ENCODE results near the gene APPL2. TPM values are rescaled to one million over a fixed set of nuclear protein-coding genes. Genes with fewer than 3 reads are reported as not detected.

Gene APPL2
- total and polyA plus RNA-seq, 2 of the 13 experiments (the other 11 are each of a cell fraction or from before 2014, with no cell fraction given): 9.9 to 11.1 TPM

- Histone ChIP-seq H3K9me3 (ENCODE audit: low read length) (no peaks in the 10 kb centered on the region), H3K4me2 (ENCODE audit: low read depth, low read length) (no peak overlapping the region), H3K4me3 (replicated peaks in 1 of 3; ENCODE audit: insufficient read depth in 1 of 3, low read depth in 2 of 3, low read length in 3 of 3) (no peak overlapping the region), H3K27me3 (ENCODE audit: control insufficient read depth in 1 of 2, insufficient read depth in 2 of 2, low read length in 2 of 2) (no peaks in the 10 kb centered on the region), H3K4me1 (ENCODE audit: insufficient read depth, low read length) (no peaks in the 10 kb centered on the region), H2AFZ (ENCODE audit: low read length) (no peak overlapping the region), H3K79me2 (ENCODE audit: insufficient read depth, low read length) (no peaks in the 10 kb centered on the region), H4K20me1 (ENCODE audit: insufficient read depth, low read length) (no peaks in the 10 kb centered on the region), H3K36me3 (replicated peaks in 1 of 2; ENCODE audit: control insufficient read depth in 1 of 2, insufficient read depth in 2 of 2, low read length in 2 of 2) (no peaks in the 10 kb centered on the region), H3K9ac (ENCODE audit: insufficient read depth, low read depth, low read length) (no peak overlapping the region), H3K27ac (ENCODE audit: extremely low read length, insufficient read depth, low read length) (no peak overlapping the region)
- ChIA-PET POLR2A (no interaction called here), CTCF (ENCODE audit: low intra/inter-chr PET ratio, low total read pairs) (no interaction called here)
- TF ChIP-seq ZFP82 (CRISPR knock-in tag; IDR thresholded peaks at IDR 0.05; ENCODE audit: borderline replicate concordance): no peak
- TF ChIP-seq FOXO1 (CRISPR knock-in tag; IDR thresholded peaks at IDR 0.05): no peak
- TF ChIP-seq ZEB1 (IDR thresholded peaks at IDR 0.05; ENCODE audit: insufficient replicate concordance, low read depth): no peak
- TF ChIP-seq ZNF782 (CRISPR knock-in tag; IDR thresholded peaks at IDR 0.05; ENCODE audit: borderline replicate concordance): no peak
- TF ChIP-seq HDAC2 (CRISPR knock-in tag; IDR thresholded peaks at IDR 0.05): no peak
- TF ChIP-seq ARNT (IDR thresholded peaks at IDR 0.05): no peak
- no peak for TF ChIP-seq EEA1 (CRISPR knock-in tag; IDR thresholded peaks at IDR 0.05; ENCODE audit: borderline replicate concordance)
- TF ChIP-seq IRX3 (CRISPR knock-in tag; IDR thresholded peaks at IDR 0.05; ENCODE audit: borderline replicate concordance, low read depth): no peak
- TF ChIP-seq, protein P1, sequence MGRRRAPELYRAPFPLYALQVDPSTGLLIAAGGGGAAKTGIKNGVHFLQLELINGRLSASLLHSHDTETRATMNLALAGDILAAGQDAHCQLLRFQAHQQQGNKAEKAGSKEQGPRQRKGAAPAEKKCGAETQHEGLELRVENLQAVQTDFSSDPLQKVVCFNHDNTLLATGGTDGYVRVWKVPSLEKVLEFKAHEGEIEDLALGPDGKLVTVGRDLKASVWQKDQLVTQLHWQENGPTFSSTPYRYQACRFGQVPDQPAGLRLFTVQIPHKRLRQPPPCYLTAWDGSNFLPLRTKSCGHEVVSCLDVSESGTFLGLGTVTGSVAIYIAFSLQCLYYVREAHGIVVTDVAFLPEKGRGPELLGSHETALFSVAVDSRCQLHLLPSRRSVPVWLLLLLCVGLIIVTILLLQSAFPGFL (CRISPR knock-in tag; IDR thresholded peaks at IDR 0.05): no peak
- TF ChIP-seq, protein P2, sequence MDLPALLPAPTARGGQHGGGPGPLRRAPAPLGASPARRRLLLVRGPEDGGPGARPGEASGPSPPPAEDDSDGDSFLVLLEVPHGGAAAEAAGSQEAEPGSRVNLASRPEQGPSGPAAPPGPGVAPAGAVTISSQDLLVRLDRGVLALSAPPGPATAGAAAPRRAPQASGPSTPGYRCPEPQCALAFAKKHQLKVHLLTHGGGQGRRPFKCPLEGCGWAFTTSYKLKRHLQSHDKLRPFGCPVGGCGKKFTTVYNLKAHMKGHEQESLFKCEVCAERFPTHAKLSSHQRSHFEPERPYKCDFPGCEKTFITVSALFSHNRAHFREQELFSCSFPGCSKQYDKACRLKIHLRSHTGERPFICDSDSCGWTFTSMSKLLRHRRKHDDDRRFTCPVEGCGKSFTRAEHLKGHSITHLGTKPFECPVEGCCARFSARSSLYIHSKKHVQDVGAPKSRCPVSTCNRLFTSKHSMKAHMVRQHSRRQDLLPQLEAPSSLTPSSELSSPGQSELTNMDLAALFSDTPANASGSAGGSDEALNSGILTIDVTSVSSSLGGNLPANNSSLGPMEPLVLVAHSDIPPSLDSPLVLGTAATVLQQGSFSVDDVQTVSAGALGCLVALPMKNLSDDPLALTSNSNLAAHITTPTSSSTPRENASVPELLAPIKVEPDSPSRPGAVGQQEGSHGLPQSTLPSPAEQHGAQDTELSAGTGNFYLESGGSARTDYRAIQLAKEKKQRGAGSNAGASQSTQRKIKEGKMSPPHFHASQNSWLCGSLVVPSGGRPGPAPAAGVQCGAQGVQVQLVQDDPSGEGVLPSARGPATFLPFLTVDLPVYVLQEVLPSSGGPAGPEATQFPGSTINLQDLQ (CRISPR knock-in tag; IDR thresholded peaks at IDR 0.05): no peak
- no peak for TF ChIP-seq CERS6 (CRISPR knock-in tag; IDR thresholded peaks at IDR 0.05)
- no peak for TF ChIP-seq ZFY (CRISPR knock-in tag; IDR thresholded peaks at IDR 0.05)
- TF ChIP-seq ZFP90 (CRISPR knock-in tag; IDR thresholded peaks at IDR 0.05; ENCODE audit: borderline replicate concordance): no peak
- no peak for TF ChIP-seq TMF1 (CRISPR knock-in tag; IDR thresholded peaks at IDR 0.05; ENCODE audit: low read depth)
- no peak for TF ChIP-seq RXRA (CRISPR knock-in tag; IDR thresholded peaks at IDR 0.05)
- TF ChIP-seq ZNF501 (CRISPR knock-in tag; IDR thresholded peaks at IDR 0.05): no peak
- FAIRE-seq (no peak), DNase-seq (ENCODE audit: low spot score) (no peak), ATAC-seq (no peak)
- intact Hi-C loops (cut with micrococcal nuclease; ENCODE audit: unreplicated experiment): no loop called here
- BruUV-seq (replicated peaks): no TSS peak
- WGBS (ENCODE audit: low lambda C conversion rate): 12% methylated on average over 4 of the region's 4 CpGs
- in situ Hi-C loops (cut with HindIII; ENCODE audit: extremely low pct_ligation_motif_present, low pct_unique_long_range_greater_than_20kb): no loop called here
Measured at GRCh38 chr12:105257321-105257728, 21.4 kb upstream of the APPL2 start.
